Bronchial smooth muscle cell (primary cell): ENCODE measurements around the gene POLD4. TPM values are rescaled to one million over a fixed set of nuclear protein-coding genes. Genes with fewer than 3 reads are reported as not detected.

ENCODE experiments used
- total RNA-seq: library from RNA; depleted of rRNA; stranded (reverse); fragments of >200 nt; gene quantifications from 2 replicates; pipeline ENCODE4 v1.2.1, GENCODE V29; 2014

Gene POLD4
- total RNA-seq = 26.8 and 32.2 TPM in 2 replicates

GRCh38 chr11:67353317-67354074 lies at the start of gene POLD4:
TSS of gene POLD4 (minus strand) at chr11:67353546. CDS start at chr11:67353399, 147 bp downstream.

DNA sequence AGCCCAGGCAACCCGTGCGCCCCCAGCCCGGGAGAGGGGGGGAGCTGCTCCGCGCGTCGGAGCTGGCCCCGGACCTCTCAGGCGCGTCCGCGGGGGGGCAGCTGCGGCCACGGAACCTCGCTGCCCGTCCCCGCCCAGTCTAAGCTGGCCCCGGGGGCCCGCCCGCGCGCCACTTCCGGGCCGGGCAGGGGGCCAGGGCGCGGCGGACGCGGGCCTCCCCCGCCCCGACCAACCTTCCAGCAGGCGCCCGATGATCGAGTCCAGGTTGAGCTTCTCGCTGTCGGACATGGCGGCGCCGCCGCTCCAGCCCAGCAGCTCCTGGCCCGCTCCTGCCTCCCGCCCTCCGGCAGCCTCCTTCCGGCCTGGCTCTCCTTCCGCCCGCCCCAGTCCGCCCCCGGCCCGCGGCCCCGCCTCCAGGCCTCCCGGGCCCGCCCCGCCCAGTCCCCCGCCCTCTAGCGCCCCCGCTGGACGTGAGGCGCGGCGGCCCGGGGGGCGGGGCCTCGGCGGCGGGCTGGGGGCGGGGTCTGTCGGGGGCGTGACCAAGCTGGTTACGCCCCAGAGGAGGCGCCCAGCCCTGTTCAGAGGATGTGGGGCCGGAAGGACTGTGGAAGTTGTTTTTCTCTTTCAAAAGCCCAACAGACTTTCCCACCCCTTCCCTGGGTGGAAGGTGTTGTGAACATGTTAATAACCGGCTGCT lies 48.3 kb upstream of the POLD4 start, which contains the start of gene PPP1CA:
Gene PPP1CA (minus strand): TSS at position 364 of the 697 bp plus-strand sequence. CDS start 76 bp downstream, at position 288.

GRCh38 chr11:67391304-67392182 lies 38.2 kb upstream of the POLD4 start, which contains the start of gene RAD9A:
TSS of gene RAD9A (plus strand) at chr11:67391986. CDS start at chr11:67392045, 59 bp downstream.

DNA sequence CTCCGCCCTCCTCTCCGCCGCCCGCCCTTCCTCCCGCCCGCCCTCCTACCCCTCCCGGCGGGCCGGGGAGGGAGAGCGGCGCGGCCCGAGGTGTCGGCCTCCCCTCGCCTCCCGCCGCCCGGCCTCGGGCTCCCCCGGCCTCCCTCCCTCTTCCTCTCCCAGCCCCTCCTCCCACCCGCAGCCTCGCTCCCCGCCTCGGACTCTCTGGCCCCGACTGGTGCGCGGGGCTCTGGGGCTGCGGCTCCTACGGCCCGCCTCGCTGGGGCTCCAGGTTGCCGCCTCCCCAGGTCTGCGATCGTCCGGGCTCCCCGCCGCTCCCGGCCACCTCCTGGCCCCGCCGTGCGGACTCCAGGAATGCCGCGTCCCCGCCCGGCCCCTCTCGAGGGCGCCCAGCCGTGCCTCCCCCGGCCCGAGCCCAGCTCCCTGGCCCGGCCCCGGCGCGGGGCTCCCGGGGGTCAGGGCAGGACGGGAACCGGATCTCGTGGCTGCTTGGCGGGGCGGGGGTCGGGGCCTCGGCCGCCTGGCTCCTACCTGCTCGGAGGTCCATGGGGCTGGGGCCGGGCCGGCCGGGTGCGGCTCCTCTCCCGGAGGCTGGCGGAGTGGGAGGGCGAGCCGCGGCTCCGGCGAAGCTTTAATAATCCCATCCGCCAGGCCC lies 19.8 kb upstream of the POLD4 start, which contains the start of gene CLCF1:
Gene CLCF1 (minus strand): TSS at position 606 of the 655 bp plus-strand sequence. CDS start 59 bp downstream, at position 547.

DNA sequence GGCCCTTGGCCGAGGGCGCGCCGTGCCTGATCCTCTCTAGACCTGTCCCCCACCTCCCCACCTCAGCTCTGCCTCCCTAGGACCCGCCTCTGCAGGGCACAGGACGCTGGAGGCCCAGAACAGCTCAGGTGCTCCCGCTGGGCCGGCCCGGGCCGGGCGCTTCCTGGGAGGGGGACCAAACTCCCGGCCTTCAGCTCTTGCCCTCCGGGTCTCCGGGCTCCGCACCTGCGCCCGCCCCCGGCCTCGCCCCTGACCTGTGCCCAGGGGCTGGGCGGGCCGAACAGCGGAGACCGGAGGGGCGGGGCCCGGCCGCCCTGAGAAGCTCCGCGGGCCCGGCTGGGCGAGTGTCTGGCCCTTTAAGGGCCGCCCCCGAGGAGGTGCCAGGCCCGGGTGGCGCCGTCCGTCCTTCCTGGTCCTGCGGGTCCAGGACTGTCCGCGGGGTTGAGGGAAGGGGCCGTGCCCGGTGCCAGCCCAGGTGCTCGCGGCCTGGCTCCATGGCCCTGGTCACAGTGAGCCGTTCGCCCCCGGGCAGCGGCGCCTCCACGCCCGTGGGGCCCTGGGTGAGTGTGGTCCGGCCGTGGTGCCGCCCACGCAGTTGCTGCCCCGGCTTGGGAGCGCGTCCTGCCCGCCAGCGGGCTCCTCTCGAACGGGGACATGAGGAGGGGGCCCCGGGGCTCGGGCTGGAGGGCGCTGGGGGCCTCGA lies 50.1 kb downstream of the POLD4 start, which contains the start of gene SSH3:
Gene SSH3 (plus strand): TSS at position 399 of the 703 bp plus-strand sequence. CDS start 96 bp downstream, at position 495.

Other genes with a start within 250 kb of the POLD4 start
- gene KDM2A, start 234.3 kb downstream of the POLD4 start, total RNA-seq = 31.4 and 40.2 TPM in 2 replicates
- gene GRK2, start 87.1 kb downstream of the POLD4 start, total RNA-seq = 21.3 and 23.3 TPM in 2 replicates
- 26.6 and 32.3 TPM in 2 replicates for gene ANKRD13D, start 64.2 kb downstream of the POLD4 start, total RNA-seq
- gene SSH3, start 50.0 kb downstream of the POLD4 start, total RNA-seq = 16.2 and 19.1 TPM in 2 replicates
- 2.7 and 3.0 TPM in 2 replicates for gene CLCF1, start 20.1 kb upstream of the POLD4 start, total RNA-seq
- 5.0 and 6.3 TPM in 2 replicates for gene RAD9A, start 38.4 kb upstream of the POLD4 start, total RNA-seq
- gene PPP1CA, start 48.3 kb upstream of the POLD4 start, total RNA-seq = 72.2 and 109 TPM in 2 replicates
- gene TBC1D10C, start 50.5 kb upstream of the POLD4 start, total RNA-seq = not detected in 2 replicates
- gene CARNS1, start 62.1 kb upstream of the POLD4 start, total RNA-seq = 0.09 and 0.16 TPM in 2 replicates
- gene RPS6KB2, start 74.9 kb upstream of the POLD4 start, total RNA-seq = 28.4 and 43.7 TPM in 2 replicates
- under 0.01 TPM in 1 of 2 replicates, not detected in the other for gene PTPRCAP, start 84.1 kb upstream of the POLD4 start, total RNA-seq
- 175 and 181 TPM in 2 replicates for gene CORO1B, start 89.9 kb upstream of the POLD4 start, total RNA-seq
- not detected in 2 replicates for gene GPR152, start 99.2 kb upstream of the POLD4 start, total RNA-seq
- gene CABP4, start 101.8 kb upstream of the POLD4 start, total RNA-seq = not detected in 2 replicates
- 7.8 and 14.7 TPM in 2 replicates for gene TMEM134, start 115.7 kb upstream of the POLD4 start, total RNA-seq
- 138 and 208 TPM in 2 replicates for gene AIP, start 129.5 kb upstream of the POLD4 start, total RNA-seq
- 10.7 and 16.4 TPM in 2 replicates for gene PITPNM1, start 151.8 kb upstream of the POLD4 start, total RNA-seq
- gene CDK2AP2, start 154.6 kb upstream of the POLD4 start, total RNA-seq = 4.4 and 5.5 TPM in 2 replicates
- gene CABP2, start 169.9 kb upstream of the POLD4 start, total RNA-seq = not detected in 2 replicates
- 486 and 932 TPM in 2 replicates for gene GSTP1, start 230.3 kb upstream of the POLD4 start, total RNA-seq